Measurements from ENCODE around the gene ATP9A.
"Not testable (repeated sequence)": the region's sequence is repeated elsewhere in the genome, so short reads cannot be mapped to it uniquely, and the experiment has no call there.

ATP9A gene

GRCh38 chr20:51575486-51575885, 192.7 kb downstream of the ATP9A start:
- TF ChIP-seq, protein P1, sequence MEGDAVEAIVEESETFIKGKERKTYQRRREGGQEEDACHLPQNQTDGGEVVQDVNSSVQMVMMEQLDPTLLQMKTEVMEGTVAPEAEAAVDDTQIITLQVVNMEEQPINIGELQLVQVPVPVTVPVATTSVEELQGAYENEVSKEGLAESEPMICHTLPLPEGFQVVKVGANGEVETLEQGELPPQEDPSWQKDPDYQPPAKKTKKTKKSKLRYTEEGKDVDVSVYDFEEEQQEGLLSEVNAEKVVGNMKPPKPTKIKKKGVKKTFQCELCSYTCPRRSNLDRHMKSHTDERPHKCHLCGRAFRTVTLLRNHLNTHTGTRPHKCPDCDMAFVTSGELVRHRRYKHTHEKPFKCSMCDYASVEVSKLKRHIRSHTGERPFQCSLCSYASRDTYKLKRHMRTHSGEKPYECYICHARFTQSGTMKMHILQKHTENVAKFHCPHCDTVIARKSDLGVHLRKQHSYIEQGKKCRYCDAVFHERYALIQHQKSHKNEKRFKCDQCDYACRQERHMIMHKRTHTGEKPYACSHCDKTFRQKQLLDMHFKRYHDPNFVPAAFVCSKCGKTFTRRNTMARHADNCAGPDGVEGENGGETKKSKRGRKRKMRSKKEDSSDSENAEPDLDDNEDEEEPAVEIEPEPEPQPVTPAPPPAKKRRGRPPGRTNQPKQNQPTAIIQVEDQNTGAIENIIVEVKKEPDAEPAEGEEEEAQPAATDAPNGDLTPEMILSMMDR (IDR thresholded peaks at IDR 0.05; ENCODE audit: insufficient read depth, low read depth, low read length, missing control alignments) = no peak
- no peak overlapping the region for H3K4me3 ChIP-seq (ENCODE audit: low read length)
- no peak for DNase-seq (ENCODE audit: low read depth)

DNA sequence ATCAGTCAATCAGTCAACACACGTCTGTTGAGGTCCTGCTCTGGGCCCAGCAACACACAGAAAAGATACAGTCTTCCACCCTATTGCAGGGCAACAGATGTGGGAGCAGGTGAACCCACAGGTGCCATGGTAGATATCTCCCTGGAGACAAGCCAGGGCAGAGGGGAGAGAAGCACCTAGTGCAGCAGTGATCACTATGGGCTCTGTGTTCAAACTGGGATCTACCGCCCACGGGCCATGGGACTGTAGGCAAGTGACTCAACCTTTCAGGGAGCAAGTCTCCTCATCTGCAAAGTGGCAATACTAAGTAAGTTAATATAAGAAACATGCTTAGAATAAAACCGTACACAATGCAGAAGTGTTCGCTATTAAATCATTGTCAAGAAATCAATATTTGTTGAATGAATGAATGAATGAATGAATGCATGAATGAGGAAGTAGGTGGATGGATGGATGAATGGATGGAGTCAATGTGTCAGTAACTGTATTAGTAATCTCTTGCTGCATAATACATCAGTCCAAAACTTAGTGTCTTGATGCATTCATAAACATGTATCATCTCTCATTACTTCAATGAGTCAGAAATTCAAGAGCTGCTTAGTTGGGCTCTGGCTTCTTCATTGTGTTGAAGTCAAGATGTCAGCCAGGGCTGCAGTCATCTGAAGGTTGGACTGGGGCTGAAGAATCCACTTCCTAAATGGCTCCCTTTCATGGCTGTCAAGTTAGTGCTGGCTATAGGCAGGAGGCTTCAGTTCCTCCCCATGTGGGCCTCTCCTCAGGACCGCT, 193.7 kb downstream of the ATP9A start:
- no peak overlapping the region for H3K4me3 ChIP-seq (ENCODE audit: low read length)
- TF ChIP-seq, protein P1 (IDR thresholded peaks at IDR 0.05; ENCODE audit: insufficient read depth, low read depth, low read length, missing control alignments) = no peak
- DNase-seq (ENCODE audit: low read depth) = peak; percentile 16

GRCh38 chr20:51573576-51574243, 194.5 kb downstream of the ATP9A start:
- DNase-seq (ENCODE audit: low read depth) = no peak

GRCh38 chr20:51571460-51571794, 196.8 kb downstream of the ATP9A start:
- DNase-seq (ENCODE audit: low read depth) = no peak
- TF ChIP-seq, protein P1 (IDR thresholded peaks at IDR 0.05; ENCODE audit: insufficient read depth, low read depth, low read length, missing control alignments) = no peak
- no peak overlapping the region for H3K4me3 ChIP-seq (ENCODE audit: low read length)

More at GRCh38 chr20:51573576-51574243, 194.5 kb downstream of the ATP9A start:
- H3K4me3 ChIP-seq (ENCODE audit: low read length) = no peak overlapping the region
- TF ChIP-seq, protein P1 (IDR thresholded peaks at IDR 0.05; ENCODE audit: insufficient read depth, low read depth, low read length, missing control alignments) = no peak

GRCh38 chr20:51570739-51571459, 197.3 kb downstream of the ATP9A start:
- TF ChIP-seq, protein P1 (IDR thresholded peaks at IDR 0.05; ENCODE audit: insufficient read depth, low read depth, low read length, missing control alignments) = no peak
- DNase-seq (ENCODE audit: low read depth) = no peak
- no peak overlapping the region for H3K4me3 ChIP-seq (ENCODE audit: low read length)

DNA sequence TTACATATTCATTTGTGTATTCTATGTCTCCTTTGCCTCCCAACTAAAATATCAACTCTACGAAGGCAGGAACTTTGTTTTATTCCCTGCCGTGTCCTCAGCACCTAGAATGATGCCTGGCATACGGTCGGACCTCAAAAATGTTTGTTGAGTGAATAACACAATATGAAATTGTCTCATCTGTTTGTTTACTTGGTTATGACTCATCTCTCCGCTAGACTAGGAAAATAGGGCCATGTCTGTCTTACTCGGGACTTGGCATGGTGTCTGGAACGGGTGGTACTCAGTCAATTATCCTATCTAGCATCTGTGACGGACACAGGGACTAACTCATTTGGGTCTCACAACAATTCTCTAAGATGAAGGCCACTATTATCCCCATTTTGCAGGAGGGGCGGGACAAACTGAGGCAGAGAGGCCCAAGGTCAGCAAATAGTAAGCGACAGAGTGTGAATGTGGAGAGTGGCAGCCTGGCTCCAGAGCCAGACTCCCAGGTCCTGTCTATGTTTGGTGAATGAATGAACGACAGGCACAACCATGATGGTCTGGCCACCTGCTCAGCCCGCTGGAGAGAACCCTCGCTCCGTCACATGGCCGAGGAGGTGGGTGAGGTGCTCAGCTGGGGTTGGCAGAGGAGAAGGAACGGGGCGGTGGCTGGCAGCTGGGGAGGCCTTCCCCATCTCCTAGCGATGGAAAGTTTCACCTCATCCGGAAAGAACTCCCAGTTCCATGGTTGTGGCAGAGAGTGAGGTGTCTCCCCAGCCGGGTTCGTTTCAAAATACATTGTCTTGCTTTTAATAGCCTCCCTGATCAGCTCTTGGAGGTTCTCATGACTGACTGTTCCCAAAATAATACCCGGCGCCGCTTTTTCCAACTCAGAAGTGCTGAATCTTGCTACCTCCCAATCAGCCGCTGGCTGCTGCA, 198.1 kb downstream of the ATP9A start:
- TF ChIP-seq, protein P1 (IDR thresholded peaks at IDR 0.05; ENCODE audit: insufficient read depth, low read depth, low read length, missing control alignments) = no peak
- DNase-seq (ENCODE audit: low read depth) = peak; percentile 35
- no peak overlapping the region for H3K4me3 ChIP-seq (ENCODE audit: low read length)

DNA sequence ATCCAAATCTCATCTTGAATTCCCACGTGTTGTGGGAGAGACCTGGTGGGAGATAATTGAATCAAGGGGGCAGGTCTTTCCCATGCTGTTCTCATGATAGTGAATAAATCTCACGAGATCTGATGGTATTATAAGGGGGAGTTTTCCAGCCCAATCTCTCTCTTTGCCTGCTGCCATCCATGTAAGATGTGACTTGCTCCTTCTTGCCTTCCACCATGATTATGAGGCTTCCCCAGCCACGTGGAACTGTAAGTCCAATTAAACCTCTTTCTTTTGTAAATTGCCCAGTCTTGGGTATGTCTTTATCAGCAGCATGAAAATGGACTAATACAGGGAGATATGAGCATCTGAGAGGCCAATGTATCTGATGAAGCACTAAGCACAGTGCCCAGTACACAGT, 199.7 kb downstream of the ATP9A start:
- not testable (repeated sequence) for H3K4me3 ChIP-seq (ENCODE audit: low read length); DNase-seq (ENCODE audit: low read depth)
